Stimulated activated CD4-positive, alpha-beta T cell treated with anti-CD3 and anti-CD28 coated beads, Interleukin-4, amount 100 ng/mL, for 1 hour (primary cell): ENCODE data around the gene EXOC3L4.
"Not testable (repeated sequence)": the region's sequence is repeated elsewhere in the genome, so short reads cannot be mapped to it uniquely, and the experiment has no call there.

ENCODE experiments used
- DNase-seq: peaks from one replicate; pipeline ENCODE4 v3.0.0-alpha.2; 2020

EXOC3L4 gene

DNA sequence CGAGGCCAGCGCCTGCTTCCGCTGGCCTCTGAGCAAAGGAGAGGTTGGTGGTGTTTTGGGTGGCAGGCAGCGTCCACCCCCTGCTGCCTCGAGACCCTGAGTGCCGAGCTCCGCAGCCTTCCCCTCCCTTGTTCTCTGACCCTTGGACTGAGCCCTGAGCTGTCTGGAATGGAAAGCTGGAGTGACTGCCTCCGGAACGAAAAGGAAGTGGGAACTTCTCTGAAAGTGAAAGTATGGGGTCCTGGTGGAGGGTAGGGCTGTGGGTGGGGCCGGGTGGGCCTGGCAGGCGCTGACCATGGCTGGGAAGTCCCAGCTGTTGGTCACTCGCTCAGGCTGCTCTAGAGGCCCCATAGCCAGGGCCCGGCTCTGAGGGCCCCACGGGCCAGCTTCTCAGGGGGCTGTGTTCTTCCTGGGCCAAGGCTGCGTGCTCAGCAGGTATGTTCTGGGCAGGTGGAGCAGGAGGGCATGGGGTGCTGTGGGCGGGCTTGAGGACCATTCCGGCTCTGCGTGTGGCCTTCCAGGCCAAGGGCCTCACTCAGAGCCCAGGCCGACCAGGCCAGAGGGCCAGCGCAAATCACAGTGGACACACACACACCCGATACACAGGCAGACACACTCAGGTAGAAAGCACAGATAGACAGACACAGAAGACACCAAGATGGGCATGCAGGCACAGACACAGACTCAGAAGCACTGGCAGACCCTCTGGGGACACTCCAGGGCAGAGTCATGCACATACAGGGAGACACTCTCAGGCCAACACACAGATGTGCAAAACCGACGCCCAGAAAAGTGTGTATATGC, at the start of gene EXOC3L4:
Gene EXOC3L4 (plus strand): TSS at position 320 of the 804 bp plus-strand sequence. CDS start 5,495 bp downstream, outside the sequence.
- DNase-seq = no peak

DNA sequence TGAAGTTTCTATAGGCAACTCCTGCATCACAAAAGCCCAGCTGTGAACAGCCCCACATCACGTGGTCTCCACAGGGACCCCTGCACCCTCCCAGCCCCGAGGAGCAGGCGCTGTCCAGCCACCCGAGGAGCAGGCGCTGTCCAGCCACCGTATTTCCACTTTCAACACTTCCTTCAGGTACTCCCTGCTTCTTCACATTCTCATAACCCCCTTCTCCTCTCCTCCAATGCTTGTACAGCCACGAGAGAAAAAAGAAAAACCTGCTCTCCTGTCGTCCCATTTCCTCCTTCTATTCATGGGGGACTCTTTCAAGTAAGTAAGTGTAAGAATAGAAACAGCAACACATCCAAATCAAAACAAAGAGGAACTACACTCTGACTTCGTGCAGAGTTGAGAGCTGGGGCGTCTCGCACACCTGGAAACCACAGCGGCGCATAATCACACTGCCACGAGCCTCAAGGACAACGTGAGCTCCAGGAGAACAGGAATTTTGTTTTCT, 49.1 kb upstream of the EXOC3L4 start:
- DNase-seq = no peak

DNA sequence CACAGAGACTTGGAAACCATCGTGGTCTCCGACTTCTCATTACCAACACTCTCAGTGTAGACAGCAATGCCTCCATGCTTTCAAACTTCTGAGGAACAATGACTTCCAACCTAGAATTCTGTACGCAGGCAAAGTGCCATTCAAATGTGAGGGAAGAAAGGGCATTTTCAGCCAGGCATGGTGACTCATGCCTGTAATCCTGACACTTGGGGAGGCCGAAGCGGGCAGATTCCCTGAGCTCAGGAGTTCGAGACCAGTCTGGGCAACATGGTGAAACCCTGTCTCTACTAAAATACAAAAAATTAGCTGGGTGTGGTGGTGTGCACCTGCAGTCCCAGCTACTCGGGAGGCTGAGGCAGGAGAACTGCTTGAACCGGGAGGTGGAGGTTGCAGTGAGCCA, 47.1 kb upstream of the EXOC3L4 start:
- not testable (repeated sequence) for DNase-seq

DNA sequence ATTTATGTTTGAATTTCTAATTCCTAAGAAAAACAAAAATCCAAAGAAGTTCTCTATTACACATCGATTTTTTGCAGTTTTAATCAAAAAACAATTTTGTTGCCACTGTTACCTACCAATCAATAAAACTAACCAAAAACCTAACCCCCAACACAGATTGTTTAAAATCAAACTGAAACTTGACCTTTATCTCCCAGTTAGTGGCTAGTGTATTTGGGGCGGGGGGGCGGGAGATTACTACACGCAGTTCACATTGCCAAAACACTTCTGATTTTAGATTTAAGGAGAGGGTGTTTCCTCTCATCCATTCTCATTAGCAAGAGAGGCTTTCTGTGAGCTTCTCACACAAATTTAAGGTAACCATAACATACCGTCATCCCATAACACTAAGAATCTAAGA, 43.6 kb upstream of the EXOC3L4 start:
- DNase-seq = no peak

DNA sequence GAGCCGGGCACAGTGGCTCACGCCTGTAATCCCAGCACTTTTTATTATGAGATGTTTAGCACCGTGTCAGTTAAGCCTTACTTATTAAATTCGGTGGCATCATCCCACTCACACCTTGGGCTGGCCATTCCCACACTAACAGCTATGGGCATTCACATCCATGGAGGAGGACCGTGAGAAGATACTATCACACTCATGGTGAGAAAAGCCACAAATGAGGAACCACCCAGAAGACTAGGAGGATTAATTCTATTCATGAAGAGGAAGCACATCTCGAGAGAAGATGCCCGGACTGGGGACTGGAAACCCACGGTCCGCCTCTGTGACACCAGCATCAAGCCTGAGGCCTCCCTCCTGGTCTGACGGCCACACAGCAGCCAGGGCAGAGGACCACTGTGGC, 42.1 kb upstream of the EXOC3L4 start:
- no peak for DNase-seq

DNA sequence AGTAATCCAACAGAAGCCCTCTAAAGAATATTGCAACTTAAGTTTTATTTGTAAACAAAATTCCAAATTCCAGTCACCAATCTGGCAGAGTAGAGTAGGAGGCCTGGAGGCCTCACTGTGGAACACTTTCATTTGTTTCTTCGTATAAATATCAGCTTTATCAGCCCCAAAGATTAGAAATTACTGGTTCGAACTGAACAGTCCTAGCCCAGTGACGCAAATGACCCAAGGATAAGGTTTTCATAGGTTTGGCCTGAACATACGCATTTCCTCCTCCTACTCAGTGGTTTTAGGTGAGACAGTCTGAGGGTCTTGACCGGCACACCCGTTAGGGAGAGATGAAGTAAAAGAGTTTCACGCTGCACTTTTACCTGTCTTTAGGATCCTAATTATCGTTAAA, 38.8 kb upstream of the EXOC3L4 start:
- no peak for DNase-seq

DNA sequence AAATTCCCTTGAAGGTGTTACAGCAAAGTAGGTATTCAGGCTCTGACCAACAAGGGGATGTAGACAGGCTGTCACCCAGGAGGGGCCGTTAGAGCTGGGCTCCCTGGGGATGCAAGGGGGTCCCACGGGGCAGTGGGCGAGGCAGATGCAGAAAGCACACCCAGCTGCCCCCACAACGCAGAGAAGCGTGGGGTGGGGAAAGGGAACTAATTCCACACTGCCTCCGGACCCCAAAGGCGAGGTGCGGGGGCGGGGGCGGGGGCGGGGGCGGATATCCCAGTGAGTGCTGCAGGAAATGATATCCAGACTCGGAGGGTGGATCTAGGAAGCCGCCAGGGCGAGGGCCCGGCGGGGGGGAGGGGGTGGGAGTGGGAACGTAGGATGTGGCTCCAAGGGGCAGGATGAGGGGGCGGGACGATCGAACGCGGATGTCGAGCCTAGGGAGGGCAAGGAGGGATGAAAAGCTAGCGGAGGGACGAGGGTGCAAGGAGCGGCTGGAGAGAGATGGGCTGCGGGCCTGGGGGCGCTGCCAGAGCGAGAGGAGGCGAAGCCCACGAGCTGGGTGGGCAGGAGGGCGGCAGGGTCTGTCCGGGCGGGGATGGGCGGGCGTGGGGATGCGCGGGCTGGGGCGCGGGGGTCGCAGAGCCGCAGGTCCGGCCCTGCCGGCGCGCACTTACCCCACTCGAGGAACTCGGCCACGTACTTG, 38.0 kb upstream of the EXOC3L4 start:
- no peak for DNase-seq

DNA sequence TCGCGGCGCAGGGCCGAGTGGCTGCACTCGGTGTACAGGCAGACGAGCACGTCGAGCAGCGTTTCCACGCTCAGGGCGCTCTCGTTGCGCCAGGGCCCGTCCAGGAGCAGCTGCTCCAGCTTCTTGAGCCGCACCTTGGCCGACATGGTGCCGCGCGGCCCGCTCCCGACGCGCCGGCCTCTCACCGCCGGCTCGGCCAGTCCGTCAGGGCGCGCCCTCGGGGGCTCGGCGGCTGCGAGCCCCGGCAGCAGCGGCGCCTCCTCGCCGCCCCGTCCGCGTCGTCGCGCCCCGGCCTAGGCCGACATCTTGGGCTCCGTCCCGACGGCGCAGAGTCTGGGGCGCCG, 37.5 kb upstream of the EXOC3L4 start:
- no peak for DNase-seq

DNA sequence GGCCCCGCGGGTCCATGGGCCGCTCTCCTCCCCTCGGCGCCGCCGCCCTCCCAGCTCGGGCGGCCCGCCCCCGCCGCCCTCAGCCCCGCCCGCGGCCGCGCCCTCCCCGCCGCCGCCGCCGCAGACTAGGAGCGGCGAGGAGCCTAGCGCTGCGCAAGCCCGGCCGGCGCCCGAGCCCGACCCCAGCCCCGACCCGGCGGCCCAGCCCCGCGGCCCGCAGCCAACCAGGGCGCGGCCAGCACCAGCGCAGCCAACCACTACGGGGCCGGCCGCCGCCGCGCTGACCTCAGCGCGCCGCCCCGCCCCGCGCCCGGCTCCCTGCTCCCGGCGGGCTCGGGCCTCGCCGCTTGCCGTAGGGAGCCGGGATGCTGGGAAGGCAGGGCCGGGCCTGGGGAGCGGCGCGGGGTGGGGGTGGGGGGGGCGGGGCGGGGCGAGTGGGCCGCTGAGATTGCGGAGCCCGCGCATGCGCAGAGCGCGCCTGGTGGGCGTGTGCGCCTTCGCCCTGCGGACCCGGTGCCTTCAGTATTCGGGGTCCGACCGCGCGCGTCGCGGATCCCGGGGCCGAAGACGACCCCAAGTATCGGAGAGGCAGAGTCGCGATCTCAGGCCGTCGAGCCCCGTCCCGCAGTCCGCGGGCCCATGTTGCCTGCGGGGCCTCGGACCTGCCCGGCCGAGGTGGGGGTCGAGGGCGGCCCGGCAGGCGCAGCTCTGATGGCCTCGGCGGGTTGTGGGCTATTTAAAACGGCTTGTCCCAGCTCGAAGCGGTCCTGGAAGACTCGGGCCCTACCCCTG, 37.0 kb upstream of the EXOC3L4 start, which contains the start of gene CDC42BPB:
Gene CDC42BPB (minus strand): TSS at position 178 of the 792 bp plus-strand sequence. CDS start 376 bp downstream, outside the sequence.
- peak; percentile 54 for DNase-seq

DNA sequence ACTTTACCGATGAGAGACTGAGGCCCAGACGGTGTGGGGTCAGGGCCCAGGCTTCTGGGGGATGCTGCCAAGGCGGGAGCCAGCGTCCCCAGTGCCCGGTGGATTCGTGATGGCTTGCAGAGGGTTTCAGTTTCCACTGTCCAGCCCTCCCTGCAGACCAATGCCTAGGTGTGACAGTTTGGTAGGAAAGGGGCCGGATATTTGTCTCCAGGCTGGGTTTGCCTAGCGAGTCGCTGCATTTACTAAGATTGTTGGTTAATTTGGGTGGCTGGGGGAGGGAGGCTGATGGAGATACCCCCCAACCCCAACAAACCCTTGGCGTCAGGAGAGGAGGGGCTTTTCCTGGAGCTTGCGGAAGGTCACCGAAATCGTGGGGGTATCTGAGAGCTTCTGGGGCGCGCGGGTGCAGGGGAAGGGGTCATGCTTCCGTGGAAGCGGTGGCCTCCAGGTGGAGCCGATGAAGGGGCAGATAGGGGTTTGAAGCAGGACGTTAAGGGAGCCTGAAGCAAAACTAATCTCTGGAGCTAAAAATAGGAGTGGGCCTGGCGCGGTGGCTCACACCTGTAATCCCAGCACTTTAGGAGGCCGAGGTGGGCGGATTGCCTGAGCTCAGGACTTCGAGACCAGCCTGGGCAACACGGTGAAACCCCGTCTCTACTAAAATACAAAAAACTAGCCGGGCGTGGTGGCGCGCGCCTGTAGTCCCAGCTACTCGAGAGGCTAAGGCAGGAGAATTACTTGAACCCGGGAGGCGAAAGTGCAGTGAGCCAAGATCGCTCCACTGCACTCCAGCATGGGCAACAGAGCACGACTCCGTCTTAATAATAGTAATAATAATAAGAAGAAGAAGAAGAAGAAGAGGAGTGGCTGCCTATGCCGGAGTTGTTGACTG, 36.1 kb upstream of the EXOC3L4 start:
- no peak for DNase-seq

DNA sequence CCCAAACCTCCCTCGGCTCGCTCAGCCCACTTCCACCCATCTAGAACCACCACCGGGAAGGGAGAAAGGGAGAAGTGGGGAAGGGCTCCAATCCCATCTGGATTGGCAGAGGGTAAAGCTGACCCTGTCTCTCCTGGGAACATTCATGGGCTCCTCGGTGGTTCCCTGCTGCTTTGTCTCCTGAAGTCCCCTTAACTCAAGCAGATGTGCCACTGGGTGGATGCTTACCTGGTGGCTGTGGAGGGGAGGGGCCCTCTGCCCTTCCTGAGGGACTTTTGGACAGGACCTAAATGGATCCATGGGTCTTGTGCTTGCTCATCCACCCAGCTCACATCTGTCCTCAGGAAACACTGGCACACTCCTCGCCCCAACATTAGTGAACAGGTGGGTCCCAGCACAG, 35.0 kb upstream of the EXOC3L4 start:
- no peak for DNase-seq

DNA sequence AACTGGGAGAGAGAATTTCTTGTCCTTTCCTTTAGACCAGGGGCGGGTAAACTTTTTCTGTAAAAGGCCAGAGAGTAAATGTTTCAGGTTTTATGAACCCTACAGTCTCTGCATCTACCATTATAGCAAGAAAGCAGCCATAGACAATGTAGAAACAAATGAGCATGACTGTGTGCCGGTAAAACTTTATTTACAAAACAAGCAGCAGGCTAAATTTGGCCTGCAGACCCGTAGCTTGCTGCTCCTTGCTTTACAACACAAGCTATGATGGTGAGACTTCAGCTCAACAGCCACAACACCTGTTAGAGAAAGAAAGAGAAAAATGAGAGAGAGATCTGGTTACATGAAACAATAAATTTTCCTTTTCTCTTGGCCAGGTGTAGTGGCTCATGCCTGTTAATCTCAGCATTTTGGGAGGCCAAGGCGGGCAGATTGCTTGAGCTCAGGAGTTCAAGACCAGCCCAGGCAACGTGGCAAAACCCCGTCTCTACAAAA, 33.0 kb upstream of the EXOC3L4 start:
- no peak for DNase-seq

DNA sequence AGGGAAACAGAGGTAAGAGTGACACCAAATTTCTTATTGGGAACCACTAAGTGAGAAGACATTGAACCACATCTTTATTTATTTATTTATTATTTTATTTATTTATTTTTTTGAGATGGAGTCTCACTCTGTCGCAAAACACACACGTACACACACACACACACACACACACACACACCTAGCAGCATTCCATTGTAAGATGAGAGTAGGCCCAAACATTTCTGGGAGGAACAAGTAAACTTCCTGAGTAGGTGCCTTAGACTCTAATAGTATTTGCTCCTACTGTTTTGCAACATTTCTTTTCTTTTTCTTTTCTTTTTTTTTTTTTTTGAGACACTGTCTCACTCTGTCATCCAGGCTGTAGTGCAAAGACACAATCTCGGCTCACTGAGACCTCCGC, 30.1 kb upstream of the EXOC3L4 start:
- DNase-seq = no peak

DNA sequence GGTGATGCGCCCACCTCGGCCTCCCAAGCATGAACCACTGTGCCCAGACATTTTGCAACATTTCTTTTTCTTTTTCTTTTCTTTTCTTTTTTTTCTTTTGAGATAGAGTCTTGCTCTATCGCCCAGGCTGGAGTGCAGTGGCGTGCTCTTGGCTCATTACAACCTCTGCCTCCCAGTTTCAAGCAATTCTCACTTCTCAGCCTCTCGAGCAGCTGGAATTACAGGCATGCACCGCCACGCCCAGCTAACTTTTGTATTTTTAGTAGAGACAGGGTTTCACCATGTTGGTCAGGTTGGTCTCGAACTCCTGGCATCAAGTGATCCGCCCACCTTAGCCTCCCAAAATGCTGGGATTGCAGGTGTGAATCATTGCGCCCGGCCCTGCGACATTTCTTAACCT, 29.5 kb upstream of the EXOC3L4 start:
- no peak for DNase-seq

DNA sequence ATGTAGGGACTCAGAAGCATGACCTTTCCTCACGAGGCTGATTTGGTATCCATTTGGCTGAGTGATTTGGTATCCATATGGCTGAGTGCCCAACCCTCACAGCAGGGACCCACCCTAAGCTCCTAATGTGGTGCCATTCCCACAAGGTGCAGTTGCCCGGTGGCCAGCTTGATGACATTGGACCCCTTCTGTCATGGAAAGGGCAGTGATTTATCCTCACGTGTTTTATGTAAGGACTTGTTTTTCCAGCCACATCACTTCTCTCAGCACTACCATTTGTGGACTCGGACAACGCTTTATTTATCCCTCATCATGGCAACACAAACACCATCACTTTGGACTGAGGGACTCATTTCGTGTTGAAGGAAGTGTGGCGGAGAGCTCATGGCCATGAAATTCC, 28.7 kb upstream of the EXOC3L4 start:
- no peak for DNase-seq

DNA sequence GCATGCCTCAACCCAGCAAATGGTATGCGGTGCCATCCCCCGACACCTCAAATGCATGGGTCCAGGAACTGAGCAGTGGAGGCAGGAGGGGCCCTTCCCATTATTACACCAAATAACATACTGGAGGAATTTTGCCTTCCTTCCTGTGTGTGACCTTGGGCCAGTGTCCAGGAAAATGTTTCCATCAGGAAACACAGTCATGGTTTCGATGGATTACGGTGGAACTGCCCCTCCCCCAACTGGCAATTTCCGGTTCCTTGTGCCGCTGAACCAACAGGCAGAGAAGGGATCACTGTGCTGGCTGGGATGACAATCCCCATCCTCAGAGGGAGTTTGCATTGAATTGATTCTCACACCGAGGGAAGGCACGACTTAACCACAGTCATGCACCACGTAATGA, 28.1 kb upstream of the EXOC3L4 start:
- no peak for DNase-seq

DNA sequence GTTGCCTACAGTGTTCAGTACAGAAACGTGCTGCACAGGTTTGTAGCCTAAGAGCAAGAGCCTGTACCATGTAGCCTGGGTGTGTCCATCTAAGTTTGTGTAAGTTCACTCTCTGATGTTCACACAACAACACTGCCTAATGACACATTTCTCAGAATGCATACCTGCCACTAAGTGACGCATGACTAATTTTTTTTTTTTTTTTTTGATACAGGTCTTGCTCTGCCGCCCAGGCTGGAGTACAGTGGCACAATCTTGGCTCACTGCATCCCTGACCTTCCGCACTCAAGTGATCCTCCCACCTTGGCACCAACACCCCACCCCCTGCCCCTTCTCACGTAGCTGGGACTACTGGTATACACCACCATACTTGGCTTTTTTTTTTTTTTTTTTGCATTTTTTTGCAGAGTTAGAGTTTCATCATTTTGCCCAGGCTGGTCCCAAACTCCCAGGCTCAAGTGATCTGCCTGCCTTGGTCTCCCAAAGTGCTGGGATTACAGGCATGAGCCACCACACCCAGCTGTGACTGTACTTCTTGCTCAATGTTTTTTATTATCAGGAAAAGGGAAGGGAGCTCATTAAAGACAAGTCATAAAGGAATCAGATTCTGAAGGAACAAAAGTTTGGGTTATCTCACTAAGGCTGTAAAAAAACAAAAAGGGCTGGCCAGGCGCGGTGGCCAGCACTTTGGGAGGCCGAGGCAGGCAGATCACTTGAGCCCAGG, 27.1 kb upstream of the EXOC3L4 start:
- DNase-seq = no peak

DNA sequence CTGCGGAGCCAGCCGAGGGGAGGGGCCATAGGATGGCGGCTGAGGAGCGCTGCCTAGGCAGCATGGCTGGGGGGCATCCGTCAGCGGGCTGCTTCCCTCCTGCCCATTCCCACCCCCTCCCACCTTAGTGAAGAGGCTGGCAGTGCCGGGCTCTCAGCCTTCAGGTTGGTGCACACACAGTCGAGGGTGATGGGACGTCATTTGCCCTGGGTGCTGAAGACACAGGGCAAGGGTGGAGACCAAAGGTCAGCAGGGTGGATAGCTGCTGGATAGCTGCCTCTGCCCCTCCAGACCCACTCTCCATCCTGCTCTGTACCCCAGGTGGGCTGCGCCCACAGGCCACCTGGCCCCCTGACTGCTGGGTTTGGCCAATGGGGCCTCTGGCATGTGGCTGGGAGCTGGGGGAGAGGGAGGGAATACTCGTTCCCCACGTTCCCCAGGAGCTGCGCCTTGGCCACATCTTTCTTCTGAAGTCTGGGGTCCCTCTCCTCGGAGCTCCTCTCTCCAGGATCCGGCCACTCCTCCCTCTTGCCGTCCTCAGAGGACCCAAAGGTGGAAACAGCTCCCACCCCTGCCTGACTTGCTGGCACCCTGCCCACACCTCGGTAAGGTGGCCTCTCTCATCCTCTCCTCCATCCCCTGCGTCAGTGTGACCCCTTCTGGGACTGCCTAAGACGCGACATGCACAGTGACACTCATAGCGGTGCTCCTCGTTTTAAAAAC, 26.0 kb upstream of the EXOC3L4 start:
- DNase-seq = no peak

DNA sequence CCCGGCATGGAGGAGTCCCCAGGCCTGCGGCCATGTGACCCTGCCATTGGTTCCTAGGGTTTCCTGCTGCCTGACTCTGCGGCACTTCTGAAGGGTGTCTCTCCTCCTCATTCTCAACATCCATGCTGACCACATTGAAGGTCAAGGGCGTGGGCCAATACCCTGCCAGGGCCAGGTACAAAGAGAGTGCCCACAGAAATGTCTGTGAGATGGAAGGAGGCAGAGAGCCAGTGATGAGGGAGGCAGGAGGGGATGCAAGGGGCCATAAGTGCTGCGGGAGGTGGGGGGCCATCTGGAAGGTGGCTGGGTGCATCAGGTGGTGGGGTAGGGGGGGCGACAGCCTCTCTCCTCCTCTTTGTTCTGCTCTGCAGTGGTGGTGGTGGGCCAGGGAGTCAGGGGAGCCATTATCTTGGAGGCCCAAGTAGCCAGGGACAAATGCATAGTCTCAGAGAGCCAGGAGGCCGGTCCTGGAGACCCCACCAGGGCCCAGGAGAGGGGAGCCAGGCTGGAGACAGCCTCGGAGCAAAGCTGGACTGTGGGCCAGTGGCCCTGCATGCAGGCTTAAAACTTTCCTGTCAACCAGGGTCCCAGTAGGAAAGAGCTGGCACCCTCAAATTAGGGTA, 24.2 kb upstream of the EXOC3L4 start:
- no peak for DNase-seq

DNA sequence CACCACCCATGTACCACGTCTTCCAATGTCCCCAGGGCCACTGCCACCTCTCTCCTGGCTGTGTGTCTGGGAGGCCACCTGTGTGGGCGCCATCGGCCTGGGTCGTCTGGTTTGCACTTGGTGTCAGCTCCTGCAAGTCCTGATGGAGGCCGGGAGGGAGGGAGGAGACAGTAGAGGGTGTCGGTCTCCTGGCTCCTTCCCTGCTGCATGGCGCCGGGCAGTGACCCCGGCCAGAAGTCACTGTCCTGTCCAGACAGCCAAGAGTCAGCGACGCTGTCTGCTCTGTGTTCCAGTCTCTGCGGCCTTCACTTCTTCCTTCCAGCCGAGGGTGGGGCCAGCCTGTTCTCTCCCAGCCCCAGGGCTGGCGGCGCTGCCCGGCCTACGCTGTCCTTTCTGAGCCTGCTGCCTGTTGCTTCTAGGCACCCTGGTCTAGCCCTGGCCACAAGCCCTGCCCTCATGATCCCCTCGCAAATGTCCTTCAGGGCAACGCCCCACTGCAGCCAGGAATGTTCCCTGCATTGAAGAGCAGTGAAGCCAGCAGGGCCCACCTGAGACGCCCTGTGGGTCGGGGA, 23.5 kb upstream of the EXOC3L4 start:
- DNase-seq = no peak
